BLaER1 (cell line): ENCODE measurements around the gene FBXO4.
A peak's percentile ranks its signal among the peaks of the same experiment; 100 is the strongest.
"Not testable (repeated sequence)": the region's sequence is repeated elsewhere in the genome, so short reads cannot be mapped to it uniquely, and the experiment has no call there.

ENCODE experiments used
- H3K27ac ChIP-seq: shearing (Covaris generic); formaldehyde crosslinking; 2 replicates; pipeline ENCODE4 v1.8.1; 2022
- H3K27me3 ChIP-seq: shearing (Covaris generic); formaldehyde crosslinking; 2 replicates; pipeline ENCODE4 v1.8.1; 2022
- H3K36me3 ChIP-seq: shearing (Covaris generic); formaldehyde crosslinking; 2 replicates; pipeline ENCODE4 v1.8.1; 2022
- H3K4me1 ChIP-seq: shearing (Covaris generic); formaldehyde crosslinking; 2 replicates; pipeline ENCODE4 v1.8.1; 2022
- H3K4me2 ChIP-seq: shearing (Covaris generic); formaldehyde crosslinking; 2 replicates; pipeline ENCODE4 v1.8.1; 2022
- H3K4me3 ChIP-seq: shearing (Covaris generic); formaldehyde crosslinking; 2 replicates; pipeline ENCODE4 v1.8.1; 2022
- H3K9ac ChIP-seq: shearing (Covaris generic); formaldehyde crosslinking; 2 replicates; pipeline ENCODE4 v1.8.1; 2022
- H3K9me3 ChIP-seq: shearing (Covaris generic); formaldehyde crosslinking; 2 replicates; pipeline ENCODE4 v1.8.1; 2022
- H4K20me1 ChIP-seq: shearing (Covaris generic); formaldehyde crosslinking; 2 replicates; pipeline ENCODE4 v1.8.1; 2022
- Cebpa-rat ChIP-seq: shearing (Covaris generic); IDR thresholded peaks from 2 replicates; pipeline ENCODE4 v1.8.1; 2022

Gene FBXO4

DNA sequence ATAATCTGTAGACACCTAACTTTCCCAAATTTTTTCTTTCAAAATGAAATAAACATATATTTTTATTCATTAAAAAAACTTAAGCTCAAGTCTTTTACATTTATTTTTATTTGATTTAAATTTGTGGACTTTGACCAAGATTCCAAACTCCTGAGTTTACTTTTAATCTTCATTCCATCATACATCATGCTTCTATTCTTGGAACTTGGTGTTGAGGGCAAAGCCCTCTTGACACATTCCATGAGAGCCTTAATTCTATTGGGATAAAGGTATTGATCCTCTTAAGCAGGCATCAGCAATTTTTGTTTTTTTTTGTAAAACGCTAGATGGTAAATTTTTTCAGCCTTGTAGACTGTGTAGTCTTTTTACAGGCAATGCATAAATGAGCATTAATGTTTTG, 53.6 kb downstream of the FBXO4 start:
- no peaks in the 10 kb centered on the region for H3K9me3 ChIP-seq
- no peak overlapping the region for H3K27ac ChIP-seq
- H4K20me1 ChIP-seq: no peaks in the 10 kb centered on the region
- no peaks in the 10 kb centered on the region for H3K4me1 ChIP-seq
- no peaks in the 10 kb centered on the region for H3K27me3 ChIP-seq
- no peak overlapping the region for H3K4me2 ChIP-seq
- no peak overlapping the region for H3K4me3 ChIP-seq
- H3K9ac ChIP-seq: no peak overlapping the region
- H3K36me3 ChIP-seq: no peaks in the 10 kb centered on the region
- TF ChIP-seq Cebpa-rat: no peak

DNA sequence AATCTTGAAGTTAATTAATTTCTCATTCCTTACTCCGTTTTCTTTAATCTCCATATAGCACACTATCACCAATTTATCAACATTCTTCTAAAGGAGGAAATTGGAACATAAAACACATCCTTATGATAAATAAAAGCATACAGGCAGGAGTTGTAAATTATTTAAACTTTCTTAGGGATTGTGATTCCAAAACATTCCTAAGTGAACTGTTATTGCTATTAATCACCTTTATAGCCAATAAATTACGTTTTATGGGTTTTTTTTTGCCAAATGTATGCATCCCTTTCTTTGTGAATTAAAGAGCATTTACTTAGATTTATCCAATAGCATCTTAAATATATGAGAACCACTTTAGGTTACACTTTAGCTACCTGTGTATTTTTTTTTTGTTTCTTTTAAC, 55.3 kb downstream of the FBXO4 start:
- no peak for TF ChIP-seq Cebpa-rat
- Histone ChIP-seq H3K9ac (no peak overlapping the region), H3K27ac (no peak overlapping the region), H3K4me2 (no peak overlapping the region), H3K36me3 (no peaks in the 10 kb centered on the region), H3K9me3 (no peaks in the 10 kb centered on the region), H3K27me3 (no peaks in the 10 kb centered on the region), H4K20me1 (no peaks in the 10 kb centered on the region), H3K4me3 (no peak overlapping the region), H3K4me1 (no peaks in the 10 kb centered on the region)

GRCh38 chr5:41980870-41981269, 55.8 kb downstream of the FBXO4 start:
- no peaks in the 10 kb centered on the region for H3K27me3 ChIP-seq
- H3K4me1 ChIP-seq: no peaks in the 10 kb centered on the region

GRCh38 chr5:41982858-41983257, 57.8 kb downstream of the FBXO4 start:
- not testable (repeated sequence) for H3K27me3 ChIP-seq, H3K9me3 ChIP-seq, H3K4me2 ChIP-seq, H3K4me1 ChIP-seq, H3K4me3 ChIP-seq, H3K36me3 ChIP-seq, H3K9ac ChIP-seq, H3K27ac ChIP-seq, H4K20me1 ChIP-seq

More at GRCh38 chr5:41980870-41981269, 55.8 kb downstream of the FBXO4 start:
- no peaks in the 10 kb centered on the region for H3K36me3 ChIP-seq
- H3K9me3 ChIP-seq: no peaks in the 10 kb centered on the region
- no peak overlapping the region for H3K27ac ChIP-seq
- no peak for TF ChIP-seq Cebpa-rat
- H3K4me2 ChIP-seq: no peak overlapping the region
- H3K9ac ChIP-seq: no peak overlapping the region
- H4K20me1 ChIP-seq: no peaks in the 10 kb centered on the region
- H3K4me3 ChIP-seq: no peak overlapping the region

- H3K36me3 ChIP-seq: no peaks in the 10 kb centered on the region
- no peak overlapping the region for H3K27ac ChIP-seq
- H3K9ac ChIP-seq: no peak overlapping the region
- no peak overlapping the region for H3K4me3 ChIP-seq
- H3K4me2 ChIP-seq: no peak overlapping the region
- TF ChIP-seq Cebpa-rat: no peak
- H3K4me1 ChIP-seq: no peaks in the 10 kb centered on the region
- H3K9me3 ChIP-seq: no peaks in the 10 kb centered on the region
- H3K27me3 ChIP-seq: no peaks in the 10 kb centered on the region
- H4K20me1 ChIP-seq: no peaks in the 10 kb centered on the region
Measured at GRCh38 chr5:41983284-41983683, 58.2 kb downstream of the FBXO4 start.

DNA sequence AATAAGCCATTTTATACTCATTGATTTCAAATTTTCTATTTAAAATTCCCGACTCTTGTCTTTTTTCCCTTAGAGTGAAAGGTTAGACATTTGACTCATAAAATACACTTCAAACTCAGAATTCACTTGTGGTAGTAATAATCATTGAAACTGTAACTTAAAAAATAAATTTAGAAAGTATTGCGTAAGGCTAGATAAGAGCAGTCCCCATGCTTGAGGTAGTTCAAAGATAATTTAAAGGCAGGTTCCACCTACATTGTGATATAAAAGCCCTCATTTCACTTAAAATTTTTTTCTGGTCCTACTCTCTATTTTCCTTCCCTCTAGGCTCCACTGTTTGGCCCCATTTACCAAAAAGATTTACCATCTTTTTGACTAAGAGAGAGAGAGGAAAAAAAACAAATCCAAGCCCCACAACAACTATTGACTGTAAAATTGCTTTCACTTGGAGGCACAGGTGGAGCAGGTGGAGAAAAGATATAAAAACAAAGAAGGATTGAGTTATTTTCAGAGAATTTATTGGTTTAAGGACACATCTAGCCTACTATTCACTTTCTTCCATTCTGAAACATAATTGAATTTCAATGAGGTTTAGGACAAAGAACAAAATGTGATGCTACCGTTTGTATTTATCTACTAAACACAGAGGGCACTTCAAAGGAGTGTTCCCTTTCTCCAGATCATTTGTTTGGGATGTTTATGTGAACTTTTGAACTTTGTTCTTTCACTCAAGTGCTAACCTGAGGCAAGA, 61.0 kb downstream of the FBXO4 start:
- H3K4me3 ChIP-seq: no peak overlapping the region
- peak; percentile 17; the same call in 1 of the 2 replicates for TF ChIP-seq Cebpa-rat
- no peaks in the 10 kb centered on the region for H3K36me3 ChIP-seq
- H3K9ac ChIP-seq: no peak overlapping the region
- H3K4me2 ChIP-seq: no peak overlapping the region
- no peaks in the 10 kb centered on the region for H3K27me3 ChIP-seq
- H3K4me1 ChIP-seq: no peaks in the 10 kb centered on the region
- H3K9me3 ChIP-seq: no peaks in the 10 kb centered on the region
- H4K20me1 ChIP-seq: no peaks in the 10 kb centered on the region
- no peak overlapping the region for H3K27ac ChIP-seq
